ENCODE results near the gene ZNF532.

- TF ChIP-seq SIN3A (IDR thresholded peaks at IDR 0.05; ENCODE audit: borderline replicate concordance, insufficient read depth, low read depth, low read length) (no peak), POLR2AphosphoS5 (IDR thresholded peaks at IDR 0.05; ENCODE audit: low read depth, low read length) (no peak)
- TF ChIP-seq, protein P1, sequence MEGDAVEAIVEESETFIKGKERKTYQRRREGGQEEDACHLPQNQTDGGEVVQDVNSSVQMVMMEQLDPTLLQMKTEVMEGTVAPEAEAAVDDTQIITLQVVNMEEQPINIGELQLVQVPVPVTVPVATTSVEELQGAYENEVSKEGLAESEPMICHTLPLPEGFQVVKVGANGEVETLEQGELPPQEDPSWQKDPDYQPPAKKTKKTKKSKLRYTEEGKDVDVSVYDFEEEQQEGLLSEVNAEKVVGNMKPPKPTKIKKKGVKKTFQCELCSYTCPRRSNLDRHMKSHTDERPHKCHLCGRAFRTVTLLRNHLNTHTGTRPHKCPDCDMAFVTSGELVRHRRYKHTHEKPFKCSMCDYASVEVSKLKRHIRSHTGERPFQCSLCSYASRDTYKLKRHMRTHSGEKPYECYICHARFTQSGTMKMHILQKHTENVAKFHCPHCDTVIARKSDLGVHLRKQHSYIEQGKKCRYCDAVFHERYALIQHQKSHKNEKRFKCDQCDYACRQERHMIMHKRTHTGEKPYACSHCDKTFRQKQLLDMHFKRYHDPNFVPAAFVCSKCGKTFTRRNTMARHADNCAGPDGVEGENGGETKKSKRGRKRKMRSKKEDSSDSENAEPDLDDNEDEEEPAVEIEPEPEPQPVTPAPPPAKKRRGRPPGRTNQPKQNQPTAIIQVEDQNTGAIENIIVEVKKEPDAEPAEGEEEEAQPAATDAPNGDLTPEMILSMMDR (IDR thresholded peaks at IDR 0.05): no peak
- TF ChIP-seq, protein P2, sequence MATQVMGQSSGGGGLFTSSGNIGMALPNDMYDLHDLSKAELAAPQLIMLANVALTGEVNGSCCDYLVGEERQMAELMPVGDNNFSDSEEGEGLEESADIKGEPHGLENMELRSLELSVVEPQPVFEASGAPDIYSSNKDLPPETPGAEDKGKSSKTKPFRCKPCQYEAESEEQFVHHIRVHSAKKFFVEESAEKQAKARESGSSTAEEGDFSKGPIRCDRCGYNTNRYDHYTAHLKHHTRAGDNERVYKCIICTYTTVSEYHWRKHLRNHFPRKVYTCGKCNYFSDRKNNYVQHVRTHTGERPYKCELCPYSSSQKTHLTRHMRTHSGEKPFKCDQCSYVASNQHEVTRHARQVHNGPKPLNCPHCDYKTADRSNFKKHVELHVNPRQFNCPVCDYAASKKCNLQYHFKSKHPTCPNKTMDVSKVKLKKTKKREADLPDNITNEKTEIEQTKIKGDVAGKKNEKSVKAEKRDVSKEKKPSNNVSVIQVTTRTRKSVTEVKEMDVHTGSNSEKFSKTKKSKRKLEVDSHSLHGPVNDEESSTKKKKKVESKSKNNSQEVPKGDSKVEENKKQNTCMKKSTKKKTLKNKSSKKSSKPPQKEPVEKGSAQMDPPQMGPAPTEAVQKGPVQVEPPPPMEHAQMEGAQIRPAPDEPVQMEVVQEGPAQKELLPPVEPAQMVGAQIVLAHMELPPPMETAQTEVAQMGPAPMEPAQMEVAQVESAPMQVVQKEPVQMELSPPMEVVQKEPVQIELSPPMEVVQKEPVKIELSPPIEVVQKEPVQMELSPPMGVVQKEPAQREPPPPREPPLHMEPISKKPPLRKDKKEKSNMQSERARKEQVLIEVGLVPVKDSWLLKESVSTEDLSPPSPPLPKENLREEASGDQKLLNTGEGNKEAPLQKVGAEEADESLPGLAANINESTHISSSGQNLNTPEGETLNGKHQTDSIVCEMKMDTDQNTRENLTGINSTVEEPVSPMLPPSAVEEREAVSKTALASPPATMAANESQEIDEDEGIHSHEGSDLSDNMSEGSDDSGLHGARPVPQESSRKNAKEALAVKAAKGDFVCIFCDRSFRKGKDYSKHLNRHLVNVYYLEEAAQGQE (IDR thresholded peaks at IDR 0.05; ENCODE audit: insufficient read depth in 1 of 2, low read depth in 2 of 2, low read length in 1 of 2): no peak
Observed at GRCh38 chr18:58866066-58866772, 1.5 kb downstream of the ZNF532 start.
